A549 (cell line): ENCODE data around the gene POLR3H.

ENCODE experiments used
- EP300 ChIP-seq, 2 experiments: fragments of >200 bp; sonication (Bioruptor Twin); formaldehyde crosslinking; IDR thresholded peaks; 2 replicates in 1 of 2; 3 replicates in 1 of 2; pipeline ENCODE4 v1.6.1; 2016 to 2017
- KDM1A ChIP-seq: fragments of 200-600 bp; sonication (generic); IDR thresholded peaks from 2 replicates; pipeline ENCODE4 v1.6.1; 2016; ENCODE audit warnings: low read depth, mild to moderate bottlenecking
- KDM5A ChIP-seq: fragments of 200-600 bp; sonication (generic); IDR thresholded peaks from 2 replicates; pipeline ENCODE4 v1.6.1; 2016; ENCODE audit warnings: antibody characterized with exemption, mild to moderate bottlenecking
- MYC ChIP-seq: IDR thresholded peaks from 2 replicates; pipeline ENCODE4 v1.6.1; 2012; ENCODE audit warnings: mild to moderate bottlenecking, inconsistent platforms, low read length, improper control_type of control experiment, borderline replicate concordance
- NR3C1 ChIP-seq: fragments of >200 bp; sonication (Bioruptor Twin); formaldehyde crosslinking; IDR thresholded peaks from 3 replicates; pipeline ENCODE4 v1.6.1; 2017
- POLR2A ChIP-seq: IDR thresholded peaks from 2 replicates; pipeline ENCODE4 v1.6.1; 2012; ENCODE audit warnings: mild to moderate bottlenecking, low read length
- RFX5 ChIP-seq: fragments of 450-650 bp; IDR thresholded peaks from 2 replicates; pipeline ENCODE4 v1.7.1; 2014; ENCODE audit warnings: antibody characterized with exemption, mild to moderate bottlenecking, moderate library complexity
- SREBF2 ChIP-seq: fragments of 450-650 bp; IDR thresholded peaks from 2 replicates; pipeline ENCODE4 v1.6.1; 2014; ENCODE audit warnings: mild to moderate bottlenecking, moderate library complexity
- ZNF302 ChIP-seq: fragments of 250-450 bp; sonication (Bioruptor Pico); IDR thresholded peaks from 2 replicates; pipeline ENCODE4 v1.9.0; 2021; ENCODE audit warnings: inconsistent platforms, mild to moderate bottlenecking, moderate library complexity
- ZSCAN20 ChIP-seq: fragments of 250-450 bp; sonication (Bioruptor Pico); IDR thresholded peaks from 2 replicates; pipeline ENCODE4 v1.8.0; 2022; ENCODE audit warnings: mild to moderate bottlenecking, moderate library complexity
- TF ChIP-seq, protein P1 (sequence below): fragments of >200 bp; sonication (Bioruptor Twin); formaldehyde crosslinking; IDR thresholded peaks from 3 replicates; pipeline ENCODE4 v1.5.1; 2016
- TF ChIP-seq, protein P2 (sequence below): fragments of 450-650 bp; IDR thresholded peaks from 2 replicates; pipeline ENCODE4 v1.6.1; 2014; ENCODE audit warnings: antibody characterized with exemption
- TF ChIP-seq, protein P3 (sequence below): fragments of 200-600 bp; sonication (generic); IDR thresholded peaks from 2 replicates; pipeline ENCODE4 v1.6.1; 2016; ENCODE audit warnings: antibody characterized with exemption, mild to moderate bottlenecking, moderate library complexity

DNA sequence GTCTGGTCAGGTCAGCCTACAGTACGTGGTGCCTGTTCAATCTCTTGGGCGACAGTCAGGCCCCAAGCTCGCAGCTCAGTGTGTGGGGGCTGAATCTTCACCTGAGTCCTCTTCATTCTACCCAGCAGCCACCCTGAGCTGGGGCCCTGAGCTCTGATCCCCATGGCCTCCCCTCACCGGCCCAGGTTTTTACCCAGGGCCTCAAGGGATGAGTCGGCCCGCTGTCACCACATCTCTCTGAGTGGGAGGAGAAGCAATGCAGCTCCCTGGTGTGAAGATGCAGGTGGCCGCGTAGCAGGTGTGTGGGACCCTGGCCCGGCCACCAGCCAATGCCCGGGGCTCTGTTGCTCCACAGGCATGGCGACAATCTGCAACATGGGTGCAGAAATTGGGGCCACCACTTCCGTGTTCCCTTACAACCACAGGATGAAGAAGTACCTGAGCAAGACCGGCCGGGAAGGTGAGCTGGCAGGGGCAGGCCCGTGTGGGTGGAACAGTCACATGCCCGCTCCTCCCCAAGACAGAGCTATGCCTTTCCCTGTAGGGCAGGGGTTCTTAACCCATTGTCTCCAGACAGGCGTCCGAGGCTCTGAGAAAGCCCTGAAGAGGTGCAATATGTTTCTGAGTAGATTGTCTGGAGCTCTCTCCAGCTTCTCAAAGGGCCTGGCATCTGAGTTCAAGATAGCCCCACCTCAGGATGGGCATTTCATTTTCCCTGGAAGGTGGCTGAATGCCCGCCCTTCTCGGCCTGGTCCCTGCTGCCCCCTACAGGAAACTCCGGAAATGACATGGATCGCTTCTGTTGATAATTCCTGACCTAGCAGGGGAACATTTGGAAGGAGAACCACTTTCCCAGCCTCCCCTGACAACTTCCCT lies 26.9 kb downstream of the POLR3H start:
- TF ChIP-seq KDM1A (no peak), EP300 (IDR thresholded peaks at IDR 0.05) (no peak), POLR2A (no peak), ZNF302 (CRISPR knock-in tag) (no peak), NR3C1 (no peak), SREBF2 (no peak), KDM5A (no peak), ZSCAN20 (CRISPR knock-in tag) (no peak), RFX5 (no peak), MYC (no peak)
- TF ChIP-seq, protein P1, sequence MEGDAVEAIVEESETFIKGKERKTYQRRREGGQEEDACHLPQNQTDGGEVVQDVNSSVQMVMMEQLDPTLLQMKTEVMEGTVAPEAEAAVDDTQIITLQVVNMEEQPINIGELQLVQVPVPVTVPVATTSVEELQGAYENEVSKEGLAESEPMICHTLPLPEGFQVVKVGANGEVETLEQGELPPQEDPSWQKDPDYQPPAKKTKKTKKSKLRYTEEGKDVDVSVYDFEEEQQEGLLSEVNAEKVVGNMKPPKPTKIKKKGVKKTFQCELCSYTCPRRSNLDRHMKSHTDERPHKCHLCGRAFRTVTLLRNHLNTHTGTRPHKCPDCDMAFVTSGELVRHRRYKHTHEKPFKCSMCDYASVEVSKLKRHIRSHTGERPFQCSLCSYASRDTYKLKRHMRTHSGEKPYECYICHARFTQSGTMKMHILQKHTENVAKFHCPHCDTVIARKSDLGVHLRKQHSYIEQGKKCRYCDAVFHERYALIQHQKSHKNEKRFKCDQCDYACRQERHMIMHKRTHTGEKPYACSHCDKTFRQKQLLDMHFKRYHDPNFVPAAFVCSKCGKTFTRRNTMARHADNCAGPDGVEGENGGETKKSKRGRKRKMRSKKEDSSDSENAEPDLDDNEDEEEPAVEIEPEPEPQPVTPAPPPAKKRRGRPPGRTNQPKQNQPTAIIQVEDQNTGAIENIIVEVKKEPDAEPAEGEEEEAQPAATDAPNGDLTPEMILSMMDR: peak; percentile 70
- TF ChIP-seq, protein P2, sequence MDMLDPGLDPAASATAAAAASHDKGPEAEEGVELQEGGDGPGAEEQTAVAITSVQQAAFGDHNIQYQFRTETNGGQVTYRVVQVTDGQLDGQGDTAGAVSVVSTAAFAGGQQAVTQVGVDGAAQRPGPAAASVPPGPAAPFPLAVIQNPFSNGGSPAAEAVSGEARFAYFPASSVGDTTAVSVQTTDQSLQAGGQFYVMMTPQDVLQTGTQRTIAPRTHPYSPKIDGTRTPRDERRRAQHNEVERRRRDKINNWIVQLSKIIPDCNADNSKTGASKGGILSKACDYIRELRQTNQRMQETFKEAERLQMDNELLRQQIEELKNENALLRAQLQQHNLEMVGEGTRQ: no peak
- TF ChIP-seq, protein P3, sequence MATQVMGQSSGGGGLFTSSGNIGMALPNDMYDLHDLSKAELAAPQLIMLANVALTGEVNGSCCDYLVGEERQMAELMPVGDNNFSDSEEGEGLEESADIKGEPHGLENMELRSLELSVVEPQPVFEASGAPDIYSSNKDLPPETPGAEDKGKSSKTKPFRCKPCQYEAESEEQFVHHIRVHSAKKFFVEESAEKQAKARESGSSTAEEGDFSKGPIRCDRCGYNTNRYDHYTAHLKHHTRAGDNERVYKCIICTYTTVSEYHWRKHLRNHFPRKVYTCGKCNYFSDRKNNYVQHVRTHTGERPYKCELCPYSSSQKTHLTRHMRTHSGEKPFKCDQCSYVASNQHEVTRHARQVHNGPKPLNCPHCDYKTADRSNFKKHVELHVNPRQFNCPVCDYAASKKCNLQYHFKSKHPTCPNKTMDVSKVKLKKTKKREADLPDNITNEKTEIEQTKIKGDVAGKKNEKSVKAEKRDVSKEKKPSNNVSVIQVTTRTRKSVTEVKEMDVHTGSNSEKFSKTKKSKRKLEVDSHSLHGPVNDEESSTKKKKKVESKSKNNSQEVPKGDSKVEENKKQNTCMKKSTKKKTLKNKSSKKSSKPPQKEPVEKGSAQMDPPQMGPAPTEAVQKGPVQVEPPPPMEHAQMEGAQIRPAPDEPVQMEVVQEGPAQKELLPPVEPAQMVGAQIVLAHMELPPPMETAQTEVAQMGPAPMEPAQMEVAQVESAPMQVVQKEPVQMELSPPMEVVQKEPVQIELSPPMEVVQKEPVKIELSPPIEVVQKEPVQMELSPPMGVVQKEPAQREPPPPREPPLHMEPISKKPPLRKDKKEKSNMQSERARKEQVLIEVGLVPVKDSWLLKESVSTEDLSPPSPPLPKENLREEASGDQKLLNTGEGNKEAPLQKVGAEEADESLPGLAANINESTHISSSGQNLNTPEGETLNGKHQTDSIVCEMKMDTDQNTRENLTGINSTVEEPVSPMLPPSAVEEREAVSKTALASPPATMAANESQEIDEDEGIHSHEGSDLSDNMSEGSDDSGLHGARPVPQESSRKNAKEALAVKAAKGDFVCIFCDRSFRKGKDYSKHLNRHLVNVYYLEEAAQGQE: no peak
